Activated naive CD4-positive, alpha-beta T cell (primary cell): Measurements from ENCODE around the gene CACNA1H.

Source experiments
- DNase-seq, 4 experiments: peaks; one replicate each; lab custom pipeline; 2025; lab: John Stamatoyannopoulos, UW

CACNA1H gene

DNA sequence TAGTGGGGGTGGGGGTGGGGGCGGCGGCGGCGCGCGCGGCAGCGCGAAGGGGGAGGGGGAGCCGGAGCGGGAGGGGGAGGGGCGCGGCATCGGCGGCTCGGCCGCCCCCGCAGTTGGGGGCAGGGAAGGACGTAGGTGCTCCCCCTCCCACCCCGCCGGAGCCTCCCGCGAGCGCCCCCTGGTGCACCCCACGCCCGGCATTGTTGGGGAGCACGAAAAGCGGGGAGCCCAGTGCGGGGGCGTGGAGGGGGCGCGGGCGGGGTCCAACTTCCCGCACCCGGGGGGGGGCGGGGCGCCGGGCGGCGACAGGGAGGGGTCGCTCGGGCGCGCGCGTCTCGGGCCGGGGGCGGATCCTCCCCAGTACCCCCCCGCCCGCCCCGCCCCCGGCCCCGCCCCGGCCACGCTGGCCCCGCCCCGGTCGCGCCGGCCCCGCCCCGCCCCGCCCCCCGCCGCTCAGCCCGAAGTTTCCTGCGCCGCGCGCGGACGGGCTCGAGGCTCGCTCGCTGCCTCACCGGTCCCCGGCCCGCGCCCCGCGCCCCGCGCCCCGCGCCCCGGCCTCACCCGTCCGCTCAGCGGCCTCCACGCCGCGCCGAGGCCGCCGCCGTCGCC, at the start of gene CACNA1H:
TSS of gene CACNA1H (plus strand) at position 456 of the 609 bp plus-strand sequence. CDS start 632 bp downstream, outside the sequence.
- peak in 3 of 4 experiments; percentile 33 to 71 (median 45) for DNase-seq

DNA sequence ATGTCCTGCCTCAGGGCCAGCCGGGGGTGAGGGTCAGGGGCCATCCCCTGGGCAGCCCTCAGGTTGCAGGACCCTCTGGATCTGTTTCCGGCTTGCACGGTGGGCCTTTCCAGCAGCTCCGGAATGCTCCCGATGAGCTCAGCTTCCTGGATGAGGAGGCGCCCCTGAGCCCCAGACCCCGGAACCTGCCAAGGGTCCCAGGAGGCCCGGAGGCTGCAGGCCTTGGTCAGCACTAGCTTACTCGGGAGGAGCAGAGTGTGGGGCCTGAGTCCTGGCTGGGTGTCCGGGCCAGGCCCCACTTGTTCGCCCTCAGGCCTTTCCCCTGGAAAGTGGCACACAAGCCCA, 49.3 kb upstream of the CACNA1H start:
- DNase-seq = no peak

DNA sequence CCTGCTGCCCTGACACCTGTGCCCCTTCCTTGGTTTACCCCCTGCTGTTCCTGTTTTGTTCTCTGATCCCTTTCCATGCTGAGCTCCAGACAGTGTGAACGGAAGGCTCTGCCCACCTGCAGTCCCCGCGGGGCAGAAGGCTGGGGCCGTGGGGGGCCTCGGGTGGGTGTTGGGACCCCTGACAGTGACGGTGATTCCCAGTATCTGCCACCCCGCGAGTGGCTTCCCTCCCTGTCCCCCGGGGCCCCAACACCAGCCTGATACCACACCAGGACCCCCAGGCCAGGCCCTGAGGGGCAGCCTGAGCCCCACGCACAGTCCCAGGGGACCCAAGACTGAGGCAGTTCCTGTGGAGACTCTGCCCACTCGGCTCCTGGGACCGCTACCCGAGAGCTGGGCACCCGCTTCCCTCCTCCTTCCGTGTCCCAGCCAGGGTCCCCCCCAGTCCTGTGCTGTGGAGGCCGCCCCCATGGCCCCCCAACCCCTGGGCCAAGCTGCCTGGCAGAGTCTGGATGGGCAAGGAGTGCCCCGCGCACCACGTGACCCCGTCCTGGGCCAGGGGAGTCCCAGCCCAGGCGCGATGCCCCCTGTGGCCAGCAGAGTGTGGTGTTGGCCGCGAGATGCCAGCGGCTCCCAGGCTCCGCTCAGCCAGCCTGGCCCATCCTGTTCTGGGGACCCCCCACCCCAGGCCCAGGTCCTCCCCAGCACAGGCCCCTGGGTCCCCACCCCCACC, 46.9 kb upstream of the CACNA1H start:
- DNase-seq = peak in 2 of 4 experiments; percentile 21 to 50

DNA sequence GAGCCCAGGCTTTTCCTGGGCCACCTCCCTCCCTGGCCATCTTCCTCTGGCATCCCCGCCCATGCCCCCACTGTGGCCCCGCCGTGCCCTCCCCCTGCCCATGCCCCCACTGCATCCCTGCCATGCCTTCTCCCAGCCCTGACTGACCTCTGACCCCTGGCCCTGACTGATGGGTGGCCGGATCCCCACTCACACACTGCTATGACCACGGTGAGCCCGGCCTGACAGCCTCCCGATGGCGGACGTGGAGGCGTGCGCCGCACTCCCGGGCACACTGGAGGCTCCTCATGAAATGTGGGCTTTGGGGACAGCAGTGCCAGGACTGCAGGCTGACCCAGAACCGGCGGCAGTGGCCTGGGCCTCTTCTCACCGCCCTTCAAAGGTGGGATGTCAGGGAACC, 46.2 kb upstream of the CACNA1H start:
- DNase-seq = no peak

DNA sequence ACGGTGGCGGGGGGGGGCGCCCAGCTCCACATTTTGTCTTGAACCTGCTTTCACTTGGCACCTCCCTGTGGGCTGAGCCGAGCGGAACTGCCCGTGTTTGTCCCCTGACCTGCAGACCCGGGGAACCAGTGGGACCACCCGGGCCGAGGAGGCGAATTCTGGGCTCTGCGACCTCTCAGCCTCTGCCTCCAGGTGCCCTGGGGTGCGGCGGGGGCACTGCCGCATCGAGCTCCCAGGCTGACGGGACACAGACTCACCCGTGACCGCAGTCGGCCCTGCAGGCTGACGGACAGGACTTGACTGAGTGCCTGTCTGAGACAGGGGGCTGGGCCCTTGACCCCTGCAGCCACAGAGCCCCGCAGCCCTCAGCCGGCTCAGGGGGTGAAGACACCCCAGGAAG, 45.8 kb upstream of the CACNA1H start:
- DNase-seq = no peak

DNA sequence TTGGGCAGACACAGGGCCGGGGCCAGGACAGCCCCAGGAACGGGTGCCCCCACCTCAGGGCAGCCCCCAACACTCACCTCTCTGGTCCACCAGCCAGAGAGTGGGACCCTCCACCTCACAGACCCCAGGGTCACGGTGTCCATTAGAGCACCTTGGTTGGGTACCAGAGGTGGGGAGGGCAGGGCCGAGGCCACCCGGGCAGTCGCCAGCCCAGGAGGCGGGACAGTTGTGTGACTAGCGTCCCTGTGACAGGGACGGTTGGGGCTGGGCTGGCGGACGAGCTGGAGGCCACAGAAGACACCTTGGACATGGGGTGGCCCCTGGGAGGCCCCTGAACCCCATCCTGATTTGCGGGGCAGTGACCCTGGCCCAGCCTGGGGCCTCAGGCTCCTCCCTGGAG, 45.2 kb upstream of the CACNA1H start:
- DNase-seq = no peak

DNA sequence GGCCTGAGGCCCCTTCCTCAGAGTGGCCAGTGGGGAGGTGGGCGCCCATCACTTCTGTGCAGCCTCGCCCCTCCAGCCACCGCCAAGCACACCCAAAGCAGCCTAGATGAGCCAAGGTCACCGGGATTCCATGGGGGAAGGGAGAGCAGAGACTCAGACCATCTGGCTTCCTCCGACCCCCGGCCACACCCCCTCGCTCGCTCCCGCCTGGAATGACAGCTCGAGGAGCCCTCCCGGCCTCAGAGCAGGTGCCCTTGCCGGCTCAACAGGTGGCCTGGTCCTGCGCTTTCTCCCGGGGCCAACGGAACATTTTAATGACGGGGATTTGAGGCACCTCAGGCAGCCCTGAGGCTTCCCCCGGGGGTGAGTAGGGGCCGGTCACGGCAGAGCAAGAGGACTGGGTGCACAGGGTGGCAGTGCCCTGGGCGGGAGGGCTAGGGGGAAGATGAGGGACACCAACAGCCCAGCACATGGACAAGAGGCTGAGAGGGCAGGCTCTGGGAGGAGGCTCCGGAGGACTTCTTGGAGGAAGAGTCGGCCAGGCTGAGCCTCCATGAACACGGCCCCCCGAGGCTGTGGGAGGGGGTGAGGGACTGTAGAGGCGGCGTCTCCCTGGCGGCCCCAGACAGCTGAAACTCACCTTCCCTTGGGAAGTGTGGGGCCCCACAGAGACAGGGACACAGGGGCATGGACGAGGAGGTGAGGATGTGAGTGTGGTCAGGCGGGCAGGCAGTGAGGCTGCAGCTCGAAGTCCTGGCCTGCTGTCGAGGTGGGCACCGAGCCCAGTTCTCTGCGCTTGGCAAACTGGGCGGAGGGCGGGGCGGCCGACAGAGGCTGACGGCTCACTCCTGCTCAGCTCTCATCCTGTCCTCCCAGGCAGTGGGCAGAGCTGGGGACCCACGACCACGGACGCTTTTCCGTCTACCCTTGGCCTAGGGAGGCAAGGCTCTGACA, 44.3 kb upstream of the CACNA1H start:
- no peak for DNase-seq

DNA sequence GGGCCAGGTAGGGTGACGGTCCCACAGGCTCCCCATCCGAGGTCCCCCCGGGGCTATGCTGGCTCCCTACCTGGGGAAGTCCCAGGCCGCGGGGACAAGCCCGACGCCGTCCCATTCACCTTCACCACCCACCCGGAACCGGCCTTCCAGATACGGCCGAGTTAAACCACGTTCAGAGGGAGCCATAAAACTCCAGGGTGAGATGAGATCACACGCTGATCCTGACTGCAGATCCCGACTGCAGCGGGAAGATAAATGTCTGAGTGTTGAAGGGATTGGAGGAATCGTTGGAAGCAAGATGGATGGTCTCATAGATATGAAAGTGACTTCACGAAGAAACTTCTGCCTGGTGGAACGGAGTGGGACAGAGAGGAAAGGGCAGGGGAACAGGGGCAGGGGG, 43.3 kb upstream of the CACNA1H start:
- no peak for DNase-seq

DNA sequence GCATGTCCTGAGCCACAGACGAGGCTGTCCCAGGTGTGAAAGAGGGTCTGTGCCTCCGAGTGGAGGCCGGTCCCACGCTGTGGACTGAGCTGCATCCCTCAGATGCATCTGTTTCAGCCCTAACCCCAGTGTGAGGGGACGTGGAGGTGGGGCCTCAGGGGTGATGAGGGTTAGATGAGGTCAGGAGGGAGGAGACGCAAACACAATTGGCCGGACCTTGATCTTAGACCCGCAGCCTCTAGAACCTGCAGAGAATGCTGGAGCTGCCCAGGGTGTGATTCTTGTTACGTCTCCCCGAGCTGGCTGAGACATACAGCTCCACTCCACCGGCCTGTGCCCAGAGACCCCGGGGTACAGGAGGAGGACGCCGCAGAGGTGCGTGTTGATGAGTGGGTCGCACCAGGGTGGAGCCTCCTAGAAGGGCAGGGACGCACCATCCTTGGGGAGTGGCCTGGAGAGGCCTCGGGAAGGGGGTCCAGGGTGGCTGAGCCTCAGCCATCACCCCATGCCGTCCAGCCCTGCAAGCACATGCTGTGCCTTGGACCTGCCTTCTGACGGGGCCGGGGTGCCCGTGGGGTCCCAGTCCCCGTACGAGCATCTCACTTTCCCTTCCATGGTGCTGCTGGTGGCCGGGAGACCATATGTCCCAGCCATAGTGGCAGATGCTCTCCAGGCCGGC, 40.3 kb upstream of the CACNA1H start:
- no peak for DNase-seq

DNA sequence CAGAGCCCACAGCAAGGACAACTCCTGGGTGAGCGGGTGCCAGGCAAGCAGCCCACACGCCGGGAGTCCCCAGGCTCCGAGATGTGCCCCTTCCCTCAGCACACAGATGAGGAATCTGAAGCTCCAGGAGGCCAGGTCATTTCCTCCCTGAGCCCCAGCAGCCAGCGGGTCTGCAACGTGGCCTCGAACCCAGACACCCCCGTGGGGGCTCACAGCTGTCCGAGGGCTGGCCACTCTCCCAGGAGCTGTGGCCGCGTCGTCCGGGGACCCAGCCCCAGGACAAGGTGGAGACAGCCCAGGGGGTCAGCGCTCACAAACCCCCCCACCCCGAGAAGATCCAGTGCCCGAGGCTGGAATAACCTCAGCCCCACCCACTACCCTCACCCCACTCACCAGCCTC, 39.4 kb upstream of the CACNA1H start:
- no peak for DNase-seq

DNA sequence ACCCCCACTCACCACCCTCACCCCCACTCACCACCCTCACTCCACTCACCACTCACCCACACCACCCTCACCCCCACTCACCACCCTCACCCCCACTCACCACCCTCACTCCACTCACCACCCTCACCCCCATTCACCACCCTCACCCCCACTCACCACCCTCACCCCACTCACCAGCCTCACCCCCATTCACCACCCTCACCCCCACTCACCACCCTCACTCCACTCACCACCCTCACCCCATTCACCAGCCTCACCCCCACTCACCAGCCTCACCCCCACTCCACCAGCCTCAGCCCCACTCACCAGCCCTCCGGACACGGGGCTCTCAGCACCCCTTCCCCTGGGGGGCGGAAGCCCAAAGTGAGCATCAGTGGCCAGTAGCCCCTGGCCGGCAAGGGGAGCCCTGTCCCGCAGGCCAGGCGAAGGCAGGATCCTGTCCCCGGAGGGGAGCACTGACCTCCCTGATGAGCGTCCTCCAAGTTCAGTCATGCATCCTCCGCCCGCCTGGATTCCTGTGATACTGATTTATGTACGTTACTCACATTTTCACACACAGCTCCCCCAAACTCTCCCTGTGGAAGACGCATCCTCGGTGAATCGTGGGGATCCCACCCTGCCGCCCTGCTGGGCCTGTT, 38.9 kb upstream of the CACNA1H start:
- no peak for DNase-seq

DNA sequence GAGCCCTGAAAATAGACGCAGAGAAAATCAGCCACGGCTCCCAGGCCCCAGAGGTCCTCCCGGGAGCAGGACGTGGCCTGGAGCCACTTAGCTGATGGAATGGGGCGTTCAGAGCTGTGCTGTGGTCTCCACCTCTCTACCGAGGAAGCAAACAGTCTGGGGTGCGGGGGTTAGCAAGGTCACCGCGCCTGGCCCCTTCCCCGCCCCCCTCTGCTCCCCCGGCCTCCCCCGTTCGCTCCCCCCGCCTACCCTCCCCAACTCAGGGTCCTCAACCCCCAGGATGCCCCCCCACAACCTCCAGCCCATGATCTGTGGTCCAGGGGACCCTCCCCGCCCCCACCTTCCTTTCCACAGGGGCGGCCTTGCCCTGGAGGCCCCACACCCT, 36.2 kb upstream of the CACNA1H start:
- DNase-seq = no peak

DNA sequence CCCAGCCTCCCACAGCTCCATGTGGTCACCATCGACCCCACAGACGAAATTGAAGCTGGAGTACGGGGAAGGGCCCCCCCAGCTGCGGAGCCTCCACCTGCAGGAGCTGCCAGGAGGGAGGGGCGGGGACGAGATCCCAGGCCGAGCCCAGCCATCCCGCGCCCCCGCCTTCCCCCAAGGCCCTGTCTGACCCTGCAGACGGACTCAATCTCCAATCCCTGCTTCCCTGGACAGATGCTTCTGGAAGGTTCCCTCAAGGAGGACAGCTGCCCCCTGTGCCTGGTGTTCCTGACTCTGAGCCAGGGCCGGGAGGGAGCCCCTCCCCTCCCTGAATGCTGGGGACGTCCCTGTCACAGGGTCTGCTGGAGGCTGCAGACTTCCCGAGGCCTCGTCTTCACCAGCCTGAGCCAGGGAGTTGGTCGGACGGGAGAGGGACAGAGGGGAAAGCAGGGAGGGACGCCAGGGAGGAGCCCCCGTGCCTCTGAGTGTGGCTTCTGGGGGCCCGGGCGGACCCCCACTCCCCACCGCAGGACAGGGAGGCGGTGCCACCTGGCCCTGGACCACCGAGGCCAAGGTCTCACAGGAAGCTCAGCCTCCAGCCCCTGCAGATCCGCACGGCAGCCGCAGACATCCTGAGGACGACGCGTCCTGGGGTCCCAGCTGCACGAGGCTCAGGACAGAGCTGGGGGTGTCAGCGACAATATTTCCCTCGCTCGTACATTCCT, 35.6 kb upstream of the CACNA1H start:
- no peak for DNase-seq

DNA sequence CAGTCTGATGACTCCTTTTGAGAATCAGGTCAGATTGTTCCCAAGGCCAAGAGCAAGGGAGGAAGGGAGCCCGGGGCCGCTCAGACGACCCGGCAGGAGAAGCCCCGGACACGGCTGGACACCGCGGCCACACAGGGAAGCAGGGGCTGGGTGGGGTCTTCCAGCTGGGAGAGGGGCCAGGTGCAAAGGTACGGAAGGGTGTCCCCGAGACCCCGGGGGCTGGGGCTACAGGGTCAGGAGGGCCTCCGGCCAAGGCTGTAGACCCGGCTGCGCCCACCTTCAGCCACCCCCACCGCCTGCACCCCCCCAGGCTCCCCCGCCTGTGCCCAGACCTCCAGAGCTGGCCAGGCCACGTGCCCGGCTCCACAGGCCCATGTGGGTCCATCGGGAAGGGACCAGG, 35.0 kb upstream of the CACNA1H start:
- DNase-seq = no peak

DNA sequence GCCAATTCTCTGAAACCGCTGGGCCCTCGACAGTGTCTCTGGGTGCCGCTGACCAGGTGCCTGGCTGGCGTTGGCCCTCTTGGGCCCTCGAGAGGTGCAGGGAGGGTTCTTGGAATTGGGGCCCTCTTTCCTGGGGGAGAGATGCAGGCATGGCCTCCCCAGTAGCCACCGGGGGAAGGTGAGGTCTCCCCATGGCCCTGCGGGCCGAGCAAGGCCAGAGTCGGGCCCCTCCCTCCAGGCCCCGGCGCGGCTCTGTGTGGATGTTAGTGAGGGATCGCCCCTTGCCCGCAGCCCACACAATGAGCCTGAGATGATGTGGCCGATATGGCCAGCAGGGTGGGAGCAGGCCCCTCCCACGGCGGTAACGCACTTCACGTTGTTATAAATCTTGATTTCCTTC, 33.8 kb upstream of the CACNA1H start:
- DNase-seq = no peak

DNA sequence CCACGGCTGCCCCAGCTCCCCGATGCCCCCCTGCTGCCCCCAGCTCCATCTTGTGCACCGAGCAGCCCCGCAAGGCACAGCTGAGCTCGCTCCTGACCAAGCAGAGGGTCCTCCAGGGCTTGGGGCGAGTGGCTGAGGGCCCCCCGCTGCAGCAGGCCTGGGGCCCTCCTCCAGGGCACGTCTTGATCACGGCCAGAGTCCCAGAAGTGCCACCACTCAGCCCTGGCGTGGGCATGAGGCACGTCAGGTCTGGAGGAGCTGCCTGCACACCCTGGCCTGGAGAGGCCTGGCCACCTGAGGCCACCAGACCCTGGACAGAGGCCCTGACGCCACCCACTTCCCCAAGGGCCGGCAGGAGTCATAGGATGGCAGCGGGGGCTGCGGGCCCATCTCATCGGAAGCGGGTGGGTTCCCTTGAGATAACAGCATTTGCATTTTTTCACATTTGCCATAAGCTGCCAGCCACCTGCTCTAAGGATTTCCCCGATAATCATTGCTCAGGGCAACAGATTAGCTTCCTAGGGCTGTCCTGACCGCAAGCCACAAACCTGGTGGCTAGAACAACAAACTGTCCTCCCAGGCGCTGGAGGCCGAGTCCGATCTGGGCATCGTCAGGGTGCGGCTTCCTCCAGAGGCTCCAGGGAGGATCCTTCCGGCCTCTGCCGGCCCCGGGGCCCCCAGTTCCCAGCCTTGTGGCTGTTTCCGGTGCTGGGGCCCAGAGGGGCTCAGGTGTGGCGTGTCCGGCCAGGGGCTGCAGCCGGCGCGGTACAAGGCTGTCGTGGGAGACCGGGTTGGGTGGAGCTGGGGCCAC, 32.9 kb upstream of the CACNA1H start:
- DNase-seq = no peak

DNA sequence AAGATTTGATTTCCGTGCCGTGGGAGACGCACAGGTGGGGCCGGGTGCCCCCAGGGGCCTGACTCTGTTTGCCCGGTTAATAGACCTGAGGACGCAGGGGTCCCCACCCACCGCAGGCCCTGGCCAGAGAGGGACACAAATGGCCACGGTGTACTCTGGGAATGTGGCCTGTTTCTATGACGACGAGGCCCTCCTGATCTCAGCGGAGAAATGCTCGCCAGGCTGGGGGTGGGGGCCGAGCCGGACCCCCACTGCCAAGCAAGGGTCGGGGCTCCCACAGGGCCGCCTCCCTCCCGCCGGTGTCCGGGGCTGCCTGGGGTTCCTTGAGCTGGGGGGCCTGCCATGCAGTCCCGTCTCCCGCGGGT, 32.3 kb upstream of the CACNA1H start:
- no peak for DNase-seq

DNA sequence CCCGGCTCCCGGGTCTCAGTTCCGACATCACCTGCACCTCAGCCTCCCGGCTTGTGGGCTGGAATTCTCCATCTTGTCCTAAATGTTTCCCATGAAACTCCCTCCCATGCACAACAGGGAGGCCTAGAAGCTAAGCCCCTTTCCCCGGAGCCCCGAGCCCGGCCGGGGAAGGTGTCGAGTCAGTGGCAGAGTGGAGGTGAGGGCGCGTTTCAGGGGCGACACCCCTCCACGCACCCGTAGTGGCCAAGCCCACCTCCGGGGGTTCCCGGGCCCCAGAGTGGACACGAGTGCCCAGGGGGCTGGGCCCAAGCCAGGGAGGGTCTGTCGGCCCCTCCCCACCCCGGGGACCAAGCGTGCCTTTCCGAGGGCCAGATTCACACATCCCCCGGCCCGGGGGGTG, 31.9 kb upstream of the CACNA1H start:
- DNase-seq = no peak

DNA sequence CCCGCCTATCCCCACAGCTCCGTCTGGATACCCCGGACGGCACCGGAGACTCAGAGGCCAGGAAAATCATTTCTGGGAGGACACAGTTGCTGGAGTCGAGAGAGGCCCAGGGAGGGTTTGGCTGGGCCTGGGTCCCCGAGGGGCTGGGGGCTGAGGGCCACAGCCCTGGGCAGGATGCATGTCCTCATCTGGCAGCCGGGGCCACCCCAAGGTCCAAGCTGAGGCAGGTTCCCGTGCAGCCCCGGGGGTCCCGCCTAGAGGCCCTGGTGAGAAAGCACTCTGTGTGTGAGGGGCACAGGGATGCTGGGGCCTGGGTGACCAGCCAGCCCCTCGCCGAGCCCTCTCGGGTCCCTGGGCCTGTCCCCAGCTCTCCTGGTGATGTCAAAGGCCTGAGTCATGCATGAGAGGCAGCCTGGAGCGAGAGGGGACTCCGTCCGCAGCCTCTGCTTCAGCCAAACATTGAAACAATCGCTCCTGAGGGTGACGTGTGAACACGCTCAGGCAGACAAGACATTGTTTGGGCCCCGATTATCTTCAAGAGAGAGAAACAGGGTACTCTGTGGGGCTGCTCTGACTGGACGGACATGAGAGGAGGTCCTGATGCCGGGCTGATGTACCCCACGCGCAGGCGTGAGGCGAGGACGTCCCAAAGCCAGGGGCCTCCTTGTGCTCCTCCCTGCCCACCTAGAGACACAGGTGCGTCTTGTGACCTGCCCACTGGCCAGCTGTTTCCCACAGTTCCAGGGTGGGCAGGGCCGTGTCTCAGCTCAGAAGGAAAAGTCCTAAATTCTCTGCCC, 31.1 kb upstream of the CACNA1H start:
- no peak for DNase-seq

DNA sequence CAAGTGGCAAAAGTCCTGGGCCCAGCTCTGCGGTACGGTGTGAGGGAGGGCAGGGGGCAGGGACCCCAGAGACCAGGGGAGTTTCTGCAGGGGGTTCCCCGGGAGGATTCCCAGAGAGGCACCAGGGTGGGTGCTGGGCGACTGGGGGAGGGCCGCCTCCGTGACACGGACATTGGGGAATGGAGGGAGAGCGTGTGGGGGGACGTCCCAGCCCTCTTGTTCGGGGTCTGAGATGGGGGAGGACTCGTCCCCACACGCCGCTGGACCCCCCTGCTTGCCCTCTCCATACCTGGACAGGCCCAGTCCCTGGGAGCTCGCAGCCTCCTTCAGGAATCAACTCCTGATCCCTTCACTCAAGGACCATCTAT, 30.5 kb upstream of the CACNA1H start:
- no peak for DNase-seq
